ENCODE measurements around the gene OTUB2.

Gene OTUB2

GRCh38 chr14:94044476-94045091, 18.4 kb downstream of the OTUB2 start:
- no peak overlapping the region for H3K27ac ChIP-seq
- peaks cover 58% of the 10 kb centered on the region for H3K36me3 ChIP-seq
- DNase-seq = peak; percentile 5
- no peaks in the 10 kb centered on the region for H3K9me3 ChIP-seq (ENCODE audit: severe bottlenecking)
- H3K27me3 ChIP-seq (ENCODE audit: insufficient read depth, low read depth, severe bottlenecking) = no peaks in the 10 kb centered on the region
- no peak for TF ChIP-seq CTCF (IDR thresholded peaks at IDR 0.05; ENCODE audit: low read depth, low read length)
- H3K4me3 ChIP-seq (ENCODE audit: low read depth, low read length) = no peak overlapping the region

- Histone ChIP-seq H3K36me3 (peaks cover 62% of the 10 kb centered on the region), H3K27me3 (ENCODE audit: insufficient read depth, low read depth, severe bottlenecking) (no peaks in the 10 kb centered on the region), H3K9me3 (ENCODE audit: severe bottlenecking) (no peaks in the 10 kb centered on the region), H3K27ac (no peak overlapping the region), H3K4me3 (ENCODE audit: low read depth, low read length) (no peak overlapping the region)
- no peak for TF ChIP-seq CTCF (IDR thresholded peaks at IDR 0.05; ENCODE audit: low read depth, low read length)
- DNase-seq = no peak
Measured at GRCh38 chr14:94045101-94045500, 19.0 kb downstream of the OTUB2 start.

GRCh38 chr14:94045563-94046345, 19.6 kb downstream of the OTUB2 start:
- no peak for TF ChIP-seq CTCF (IDR thresholded peaks at IDR 0.05; ENCODE audit: low read depth, low read length)
- no peak overlapping the region for H3K27ac ChIP-seq
- H3K27me3 ChIP-seq (ENCODE audit: insufficient read depth, low read depth, severe bottlenecking) = no peaks in the 10 kb centered on the region
- no peaks in the 10 kb centered on the region for H3K9me3 ChIP-seq (ENCODE audit: severe bottlenecking)
- peak; percentile 4 for DNase-seq
- H3K36me3 ChIP-seq = peaks cover 69% of the 10 kb centered on the region
- no peak overlapping the region for H3K4me3 ChIP-seq (ENCODE audit: low read depth, low read length)

GRCh38 chr14:94046696-94047250, 20.6 kb downstream of the OTUB2 start:
- no peaks in the 10 kb centered on the region for H3K27me3 ChIP-seq (ENCODE audit: insufficient read depth, low read depth, severe bottlenecking)
- peaks cover 79% of the 10 kb centered on the region for H3K36me3 ChIP-seq

GRCh38 chr14:94047581-94047980, 21.4 kb downstream of the OTUB2 start:
- no peak for TF ChIP-seq CTCF (IDR thresholded peaks at IDR 0.05; ENCODE audit: low read depth, low read length)

More at GRCh38 chr14:94046696-94047250, 20.6 kb downstream of the OTUB2 start:
- Histone ChIP-seq H3K27ac (no peak overlapping the region), H3K9me3 (ENCODE audit: severe bottlenecking) (no peaks in the 10 kb centered on the region), H3K4me3 (ENCODE audit: low read depth, low read length) (no peak overlapping the region)
- DNase-seq = peak; percentile 0
- TF ChIP-seq CTCF (IDR thresholded peaks at IDR 0.05; ENCODE audit: low read depth, low read length) = no peak

More at GRCh38 chr14:94047581-94047980, 21.4 kb downstream of the OTUB2 start:
- H3K36me3 ChIP-seq = peaks cover 87% of the 10 kb centered on the region
- no peak for DNase-seq
- H3K27me3 ChIP-seq (ENCODE audit: insufficient read depth, low read depth, severe bottlenecking) = no peaks in the 10 kb centered on the region
- H3K4me3 ChIP-seq (ENCODE audit: low read depth, low read length) = no peak overlapping the region
- no peaks in the 10 kb centered on the region for H3K9me3 ChIP-seq (ENCODE audit: severe bottlenecking)
- no peak overlapping the region for H3K27ac ChIP-seq
